Islet precursor cell (in vitro differentiated cells): ENCODE measurements around the gene ZDHHC17.

Source experiments
- DNase-seq: peaks from one replicate; pipeline ENCODE4 v3.0.0-alpha.2; 2018

Gene ZDHHC17

GRCh38 chr12:76879710-76880518 lies 116.0 kb downstream of the ZDHHC17 start:
- no peak for DNase-seq

DNA sequence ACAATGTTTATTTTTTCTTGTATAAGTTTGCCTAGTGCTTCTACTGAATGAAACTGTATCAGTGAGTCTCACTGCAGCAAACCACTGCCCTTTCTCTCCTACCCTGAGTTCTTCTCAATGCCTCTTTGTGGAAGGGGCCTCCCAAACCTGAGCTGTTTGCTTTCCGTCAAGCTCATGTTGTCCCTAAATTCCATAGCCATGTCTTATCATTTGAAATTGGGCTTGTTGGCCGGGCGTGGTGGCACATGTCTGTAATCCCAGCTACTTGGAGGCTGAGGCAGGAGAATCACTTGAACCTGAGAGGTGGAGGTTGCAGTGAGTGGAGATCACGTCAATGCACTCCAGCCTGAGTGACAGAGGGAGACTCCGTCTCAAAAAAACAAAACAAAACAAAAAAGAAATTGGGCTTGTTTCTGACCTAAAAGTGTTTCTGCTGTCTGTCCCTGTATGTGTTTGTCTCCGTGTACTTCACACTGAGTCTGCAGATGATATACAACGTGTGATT lies 116.7 kb downstream of the ZDHHC17 start:
- DNase-seq = no peak

DNA sequence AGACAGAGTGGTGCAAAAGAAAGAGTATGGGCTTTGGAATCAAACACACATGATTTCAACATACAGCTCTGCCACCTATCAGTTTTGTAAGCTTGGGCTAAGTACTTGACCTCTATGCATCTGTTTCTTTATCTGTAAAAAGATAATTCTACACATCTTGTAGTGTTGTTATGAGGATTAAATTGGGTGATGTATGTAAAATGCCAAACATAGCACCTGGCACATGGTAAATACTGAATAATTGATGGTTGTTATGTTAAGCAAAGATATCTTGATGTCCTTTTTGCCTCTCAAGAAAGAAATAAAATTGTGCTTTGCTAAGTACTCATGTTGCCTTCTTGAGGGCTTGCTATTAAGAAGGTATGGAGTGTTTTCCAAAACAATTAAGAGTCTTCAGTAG lies 117.2 kb downstream of the ZDHHC17 start:
- no peak for DNase-seq

DNA sequence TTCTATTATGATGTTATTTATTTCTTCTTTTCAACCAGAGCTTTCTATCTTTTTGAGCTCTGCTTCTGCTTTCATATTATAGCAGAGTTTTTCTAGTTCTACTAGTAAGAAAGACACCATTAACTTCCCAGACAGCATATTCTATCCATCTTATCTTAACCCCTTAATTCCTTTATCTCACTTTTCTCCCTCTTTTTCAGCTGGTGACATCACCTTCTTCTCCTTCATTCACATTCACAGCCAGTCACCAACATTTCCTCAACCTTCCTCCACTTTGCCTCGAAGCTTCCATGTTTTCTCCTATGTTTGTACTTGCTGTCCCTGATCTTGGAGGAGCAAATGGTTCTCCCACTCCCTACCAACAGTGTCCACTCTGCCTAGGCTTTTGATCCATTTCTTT lies 118.5 kb downstream of the ZDHHC17 start:
- no peak for DNase-seq

DNA sequence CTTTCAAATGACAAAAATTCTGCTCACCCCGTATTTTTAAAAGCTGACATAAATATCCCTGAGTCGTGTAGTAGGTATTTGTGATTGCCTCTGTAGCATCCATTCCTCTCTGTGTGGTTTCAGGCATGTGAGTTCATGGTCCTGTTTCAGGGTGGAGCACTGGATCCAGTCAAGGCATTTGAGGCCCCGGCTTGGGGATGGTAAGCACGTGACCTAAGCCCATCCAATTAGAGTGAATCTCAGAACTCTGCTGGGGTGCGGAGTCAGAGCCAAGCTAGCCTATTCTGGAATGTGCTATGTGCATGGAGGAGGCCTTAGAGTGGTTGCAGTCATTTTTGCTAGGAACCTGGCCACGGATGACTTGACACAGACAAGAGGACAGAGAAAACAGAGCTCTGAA lies 119.2 kb downstream of the ZDHHC17 start:
- peak; percentile 82 for DNase-seq

DNA sequence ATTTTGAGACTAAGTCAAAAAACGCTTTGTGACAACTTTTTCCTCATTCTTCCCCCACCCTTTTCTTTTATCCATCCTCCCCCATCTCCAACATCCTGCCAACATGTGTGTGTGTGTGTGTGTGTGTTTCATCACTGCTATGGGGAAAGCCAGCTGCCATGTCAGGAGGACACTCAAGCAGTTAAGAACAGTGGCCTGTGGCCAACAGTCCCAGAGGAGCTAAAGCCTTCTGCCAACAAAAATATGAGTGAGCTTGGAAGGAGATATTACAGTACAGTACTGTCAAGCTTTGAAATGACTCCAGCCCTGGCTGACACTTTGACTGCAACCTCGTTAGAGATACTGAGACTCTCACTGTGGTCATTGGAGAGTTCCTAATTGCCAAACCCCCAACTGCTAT lies 119.9 kb downstream of the ZDHHC17 start:
- DNase-seq = no peak

DNA sequence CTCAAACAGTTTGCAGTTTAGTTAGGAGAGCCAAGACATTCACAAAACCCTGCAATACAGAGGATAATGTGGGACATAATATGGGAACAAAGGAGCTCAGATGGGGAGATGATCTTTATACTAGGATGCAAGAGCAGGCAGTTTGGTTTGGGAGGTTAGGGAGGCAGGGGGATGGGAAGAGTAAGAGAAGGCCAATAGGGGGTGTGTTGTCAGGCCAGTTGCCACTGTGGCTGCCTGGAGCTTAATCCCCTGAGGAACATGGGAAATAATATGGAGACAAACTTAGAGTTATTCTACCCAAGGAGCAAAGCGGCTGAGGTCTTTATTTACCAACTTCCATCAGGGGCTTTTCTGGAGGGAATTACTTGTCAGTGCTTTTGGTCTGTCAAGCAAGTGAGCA lies 124.9 kb downstream of the ZDHHC17 start:
- DNase-seq = no peak

DNA sequence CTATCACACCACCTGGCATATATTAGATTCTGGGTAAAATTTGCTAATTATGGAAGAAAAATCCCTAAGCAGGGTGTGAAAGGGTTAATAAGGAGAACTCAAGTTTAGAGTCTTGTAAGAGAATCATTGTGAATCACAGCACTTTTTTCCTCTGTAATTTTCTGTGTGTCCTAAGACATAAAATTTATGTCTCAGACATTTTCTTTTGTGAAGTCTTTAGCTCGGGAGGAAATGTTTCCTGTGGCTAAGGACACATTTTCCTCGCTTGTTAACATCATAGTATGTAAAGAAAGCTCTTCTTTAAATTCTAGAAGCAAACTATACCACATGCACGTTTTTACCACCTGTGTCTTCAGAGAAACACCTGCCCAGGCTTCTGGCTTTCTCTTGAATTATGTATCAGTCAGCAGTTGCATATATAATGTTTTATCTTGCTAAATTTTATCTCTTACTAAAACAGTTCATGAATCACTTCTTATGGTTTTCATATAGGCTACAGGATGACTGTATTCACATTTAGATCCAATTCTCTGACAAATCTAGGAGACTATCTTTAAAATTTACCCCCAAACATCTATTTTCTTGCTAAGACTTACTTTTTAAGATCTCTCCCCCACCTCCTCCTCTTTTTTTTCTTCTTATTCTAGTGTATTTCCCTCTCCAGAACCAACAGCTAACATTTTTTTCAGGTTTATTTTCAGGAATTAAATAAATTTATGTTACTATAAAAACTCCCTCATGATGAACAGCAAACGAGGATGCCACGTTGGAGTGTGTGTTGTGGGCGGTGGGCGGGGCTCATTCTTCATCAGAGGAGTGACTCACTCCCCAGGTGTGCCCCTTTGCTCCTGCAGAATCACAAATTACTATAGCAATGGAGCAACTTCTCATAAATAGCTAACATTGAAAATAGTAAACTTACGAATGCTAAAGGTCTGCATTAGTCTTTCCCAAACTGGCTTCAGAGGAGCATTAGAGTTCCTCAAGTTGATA lies 126.5 kb downstream of the ZDHHC17 start:
- no peak for DNase-seq

- no peak for DNase-seq
These were observed 127.7 kb downstream of the ZDHHC17 start for GRCh38 chr12:76891609-76892008.

DNA sequence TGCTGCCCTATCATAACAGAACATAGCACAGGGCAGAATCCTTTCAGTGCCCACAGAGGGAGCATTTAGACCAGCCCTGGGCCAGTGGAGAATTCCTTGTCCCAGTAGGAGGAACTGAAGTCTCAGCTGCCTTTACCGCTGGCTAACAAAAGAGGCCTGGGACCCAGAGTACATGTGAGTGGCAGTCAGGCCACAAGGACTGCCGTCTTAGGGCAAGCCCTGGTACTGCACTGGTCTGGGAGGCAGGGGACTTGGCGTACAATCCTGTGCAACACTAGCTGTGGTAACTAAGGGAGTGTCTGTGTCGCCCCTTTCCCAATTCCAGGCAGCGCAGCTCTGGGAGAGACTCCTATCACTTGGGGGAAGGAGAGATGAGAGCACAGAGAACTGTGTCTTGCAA lies 131.9 kb downstream of the ZDHHC17 start:
- DNase-seq = no peak

GRCh38 chr12:76896274-76896673 lies 132.4 kb downstream of the ZDHHC17 start:
- DNase-seq = no peak

DNA sequence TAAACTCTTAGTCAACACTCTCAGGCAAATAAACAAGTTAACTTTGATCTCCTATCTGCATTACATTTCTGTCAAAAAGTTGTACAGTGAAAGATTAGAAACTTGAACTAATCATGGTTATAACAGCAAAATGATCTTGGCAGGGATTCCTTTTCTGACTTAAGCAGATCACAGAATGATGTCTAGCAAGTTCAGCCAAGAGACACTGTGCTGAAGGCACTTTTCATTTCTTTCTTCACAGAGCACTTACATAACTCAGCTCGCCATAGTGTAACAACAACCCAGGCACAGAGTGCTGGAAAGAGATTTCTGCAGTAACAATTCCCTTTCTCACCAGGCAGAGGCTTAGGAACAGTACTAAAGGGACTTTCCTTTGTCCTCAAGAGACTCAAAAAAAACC lies 134.5 kb downstream of the ZDHHC17 start:
- no peak for DNase-seq

DNA sequence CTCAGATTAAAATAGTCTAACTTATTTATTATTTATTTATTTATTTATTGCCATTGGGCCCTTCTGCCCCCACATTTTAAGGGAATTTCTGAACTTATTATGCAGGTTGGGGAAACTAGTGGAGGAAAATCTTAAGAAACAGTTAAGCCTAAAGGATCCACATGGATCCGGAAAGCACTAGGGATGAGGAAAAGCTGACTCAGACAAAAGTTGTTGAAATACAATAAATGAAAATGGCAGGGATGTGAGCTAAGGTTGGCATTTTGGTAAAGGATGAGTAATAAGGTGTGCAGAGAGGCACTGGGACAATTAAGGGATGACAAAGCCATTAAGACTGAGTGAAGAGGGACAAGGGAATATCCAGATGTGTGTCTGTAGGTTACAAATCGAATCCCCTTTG lies 135.6 kb downstream of the ZDHHC17 start:
- DNase-seq = no peak

GRCh38 chr12:76901628-76902380 lies 137.9 kb downstream of the ZDHHC17 start:
- no peak for DNase-seq
